ENCODE results near the gene COL4A3.

The COL4A3 gene

DNA sequence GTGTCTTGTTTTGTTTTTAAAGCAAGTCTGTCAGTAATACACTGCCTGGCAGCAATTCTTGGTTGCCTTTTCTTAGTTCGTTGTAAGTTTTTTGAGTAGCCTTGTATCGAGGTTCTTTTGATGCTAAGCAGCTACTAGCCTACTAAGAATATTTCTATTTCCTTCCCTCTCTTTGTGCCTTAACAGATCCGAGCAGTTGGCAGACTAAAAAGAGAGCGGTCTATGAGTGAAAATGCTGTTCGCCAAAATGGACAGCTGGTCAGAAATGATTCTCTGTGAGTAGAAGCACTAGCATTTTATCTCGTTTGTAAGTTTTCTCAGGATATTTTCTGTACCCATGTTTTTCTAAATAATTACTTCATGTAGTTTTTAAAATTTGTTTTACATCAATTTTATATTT, 175.7 kb downstream of the COL4A3 start:
- TF ChIP-seq POLR2A (IDR thresholded peaks at IDR 0.05; ENCODE audit: low read depth, low read length): no peak
- FAIRE-seq (no peak), DNase-seq (ENCODE audit: insufficient read length, low spot score) (no peak)

DNA sequence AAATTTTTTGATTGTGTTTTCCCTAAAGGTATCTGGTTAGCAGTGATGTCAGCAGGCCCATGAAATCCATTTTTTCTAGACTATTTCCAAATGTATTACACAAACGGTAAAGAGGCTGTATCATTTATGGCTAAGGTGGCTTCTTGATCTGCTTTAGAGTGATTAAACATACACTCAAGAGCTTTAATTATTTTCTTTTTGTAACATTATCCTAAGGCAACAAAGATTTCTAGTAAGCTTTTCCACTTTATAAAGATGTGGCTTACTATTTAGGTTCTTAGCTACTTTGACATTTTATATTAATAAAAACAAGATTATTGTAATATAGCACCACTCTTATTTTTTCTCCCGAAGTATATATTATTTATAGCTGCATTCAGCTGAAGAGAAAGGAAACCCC, 177.1 kb downstream of the COL4A3 start:
- FAIRE-seq (no peak), DNase-seq (ENCODE audit: insufficient read length, low spot score) (no peak)
- TF ChIP-seq POLR2A (IDR thresholded peaks at IDR 0.05; ENCODE audit: low read depth, low read length): no peak

DNA sequence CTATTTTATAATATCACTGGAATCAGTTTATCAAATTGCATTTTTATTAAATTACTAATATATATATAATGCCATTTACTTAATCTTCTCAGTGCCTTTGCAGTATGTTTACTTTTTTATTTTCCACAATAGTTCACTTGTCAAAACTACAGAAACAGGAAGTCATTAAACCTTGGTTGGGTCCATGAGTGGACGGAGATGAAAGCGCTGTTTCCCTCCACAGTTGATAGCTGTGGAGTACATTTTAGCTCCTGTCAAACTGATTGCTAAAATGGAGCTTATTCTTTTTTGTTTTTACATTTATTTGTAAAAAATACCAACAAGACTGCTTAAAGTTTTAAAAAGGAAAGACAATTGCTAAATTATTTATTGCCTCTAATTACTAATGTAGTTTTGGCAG, 179.8 kb downstream of the COL4A3 start:
- no peak for TF ChIP-seq POLR2A (IDR thresholded peaks at IDR 0.05; ENCODE audit: low read depth, low read length)
- FAIRE-seq (no peak), DNase-seq (ENCODE audit: insufficient read length, low spot score) (no peak)

DNA sequence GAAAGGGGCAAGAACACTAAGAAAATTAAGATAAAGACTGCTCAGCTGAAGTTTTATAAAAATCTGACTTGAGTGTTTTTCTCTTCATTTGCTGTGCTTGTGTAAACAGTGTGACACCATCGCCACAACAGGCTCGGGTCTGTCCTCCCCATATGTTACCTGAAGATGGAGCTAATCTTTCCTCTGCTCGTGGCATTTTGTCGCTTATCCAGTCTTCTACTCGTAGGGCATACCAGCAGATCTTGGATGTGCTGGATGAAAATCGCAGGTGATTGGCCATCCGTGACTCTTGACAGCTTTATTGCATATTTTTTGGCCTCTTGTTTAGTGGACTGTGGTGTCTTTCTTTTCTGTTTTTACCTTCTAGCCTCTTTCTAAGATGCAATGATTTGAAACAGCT, 182.7 kb downstream of the COL4A3 start:
- DNase-seq (ENCODE audit: insufficient read length, low spot score) (no peak), FAIRE-seq (no peak)
- no peak for TF ChIP-seq POLR2A (IDR thresholded peaks at IDR 0.05; ENCODE audit: low read depth, low read length)

DNA sequence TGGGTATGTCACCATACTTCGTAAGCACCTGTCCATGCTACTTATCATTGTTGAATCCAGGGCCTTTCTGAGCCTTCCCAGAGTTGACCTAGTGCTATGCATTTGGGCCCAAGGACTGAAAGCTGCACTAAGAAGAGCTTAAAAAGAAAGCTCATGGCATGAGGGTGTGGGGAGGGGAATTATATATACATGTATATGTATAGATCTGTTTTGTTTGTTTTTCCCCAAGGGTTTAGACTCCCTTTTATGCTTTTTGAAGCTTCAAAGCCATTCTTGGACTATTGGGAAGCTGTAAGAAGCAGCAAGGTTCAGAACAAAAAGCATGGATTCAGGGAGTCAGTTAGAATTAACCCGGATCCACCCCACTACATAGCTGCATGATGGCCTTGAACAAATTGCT, 183.9 kb downstream of the COL4A3 start:
- DNase-seq (ENCODE audit: insufficient read length, low spot score) (no peak), FAIRE-seq (no peak)
- TF ChIP-seq POLR2A (IDR thresholded peaks at IDR 0.05; ENCODE audit: low read depth, low read length): no peak

DNA sequence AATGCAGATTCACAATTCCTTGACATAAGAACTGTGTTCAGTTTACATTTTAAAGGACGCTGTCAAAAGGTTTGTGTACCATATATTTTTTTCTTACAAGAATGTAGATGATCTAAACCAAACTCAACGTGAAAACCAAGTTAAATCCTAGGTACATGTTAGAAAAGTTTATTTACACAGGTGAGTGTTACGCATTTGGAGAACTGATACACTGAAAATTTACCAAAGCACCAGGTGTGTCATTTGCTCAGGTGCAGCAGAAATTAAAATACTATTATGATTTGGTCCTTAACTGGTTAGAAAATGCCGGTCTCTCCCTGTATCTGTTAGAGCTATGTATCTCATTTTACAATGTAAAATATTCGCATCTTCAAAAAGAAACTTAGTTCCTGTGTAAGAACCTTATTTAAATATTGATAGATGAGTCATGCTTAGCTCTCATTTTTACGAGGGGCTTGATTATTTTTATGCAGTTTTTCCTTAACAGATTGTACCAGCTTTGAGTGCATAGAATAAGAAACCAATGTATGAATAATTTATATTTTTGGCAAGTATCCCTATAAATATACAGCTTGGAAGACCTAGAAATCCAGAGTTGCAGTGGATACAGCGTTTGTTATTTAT, 185.7 kb downstream of the COL4A3 start:
- no peak for DNase-seq (ENCODE audit: insufficient read length, low spot score)
- no peak for TF ChIP-seq POLR2A (IDR thresholded peaks at IDR 0.05; ENCODE audit: low read depth, low read length)
- FAIRE-seq: no peak

DNA sequence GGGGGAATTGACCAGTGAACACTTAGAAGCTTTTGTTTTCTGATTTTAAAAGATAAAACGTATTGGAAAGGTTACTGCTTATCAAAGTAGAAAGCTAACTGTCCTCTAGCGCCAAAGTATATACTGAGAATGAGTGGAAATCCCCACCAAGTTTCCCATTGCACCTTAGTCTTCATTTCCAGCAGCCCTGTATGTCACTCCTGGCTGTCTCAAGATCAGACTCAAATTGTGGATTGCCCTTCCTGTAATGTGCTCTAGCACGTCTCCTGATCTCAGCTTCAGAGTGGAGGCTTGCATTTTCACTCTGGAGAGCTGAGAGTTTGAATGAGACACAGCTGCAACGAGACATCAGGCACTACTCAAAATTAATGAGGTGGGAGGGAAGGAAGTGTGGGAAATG, 187.2 kb downstream of the COL4A3 start:
- DNase-seq (ENCODE audit: insufficient read length, low spot score) (no peak), FAIRE-seq (no peak)
- TF ChIP-seq POLR2A (IDR thresholded peaks at IDR 0.05; ENCODE audit: low read depth, low read length): no peak

DNA sequence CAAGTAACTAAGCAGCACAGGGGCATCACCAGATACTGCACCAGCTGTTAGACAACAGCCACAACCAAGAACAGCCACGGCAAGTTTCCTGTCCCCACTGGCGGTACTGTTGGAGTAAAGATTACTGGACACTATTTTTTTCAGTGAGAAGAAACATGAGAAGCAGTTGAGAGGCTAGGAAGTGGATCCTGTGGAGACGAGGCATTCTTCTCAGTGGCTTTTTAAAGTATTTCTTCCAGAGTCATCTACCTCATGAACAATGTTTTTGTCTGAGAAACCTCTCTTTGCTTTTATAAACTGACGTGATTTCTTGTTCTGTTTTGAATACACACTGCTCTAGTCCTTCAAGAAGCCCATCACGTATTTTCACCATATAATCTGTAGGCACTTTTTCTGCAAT, 195.9 kb downstream of the COL4A3 start:
- no peak for TF ChIP-seq POLR2A (IDR thresholded peaks at IDR 0.05; ENCODE audit: low read depth, low read length)
- no peak for FAIRE-seq
- no peak for DNase-seq (ENCODE audit: insufficient read length, low spot score)

DNA sequence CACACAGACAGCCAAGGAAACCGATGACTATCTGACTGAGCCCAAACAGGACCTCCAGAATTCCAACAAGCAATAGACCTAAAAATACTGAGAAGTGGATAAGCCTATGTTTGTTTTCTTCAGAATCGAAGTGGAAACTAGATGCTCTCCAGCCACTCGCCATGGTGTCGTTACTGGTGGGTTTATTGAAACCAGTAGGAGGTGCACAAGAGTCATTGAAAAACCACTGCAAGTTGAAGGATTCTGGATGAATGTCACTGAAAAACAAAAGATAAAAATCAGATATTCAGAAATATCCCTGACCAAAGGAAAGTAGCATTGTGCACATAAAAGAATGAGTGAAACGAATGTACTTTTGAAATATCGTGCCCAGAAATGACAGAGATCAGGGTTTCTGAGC, 199.3 kb downstream of the COL4A3 start:
- TF ChIP-seq POLR2A (IDR thresholded peaks at IDR 0.05; ENCODE audit: low read depth, low read length): no peak
- no peak for DNase-seq (ENCODE audit: insufficient read length, low spot score)
- FAIRE-seq: no peak

Data from H54 (cell line).